Common myeloid progenitor, CD34-positive (primary cell): ENCODE results near the gene COG7.
A peak's percentile ranks its signal among the peaks of the same experiment; 100 is the strongest.

ENCODE experiments used
- CTCF ChIA-PET: fragments of 350-600 bp; sonication (Branson Sonifier 250); formaldehyde crosslinking; loops from one replicate; lab custom pipeline; 2021; ENCODE audit warnings: antibody characterized with exemption; lab: Charles Lee
- POLR2A ChIA-PET: fragments of 350-600 bp; sonication (Branson Sonifier 250); formaldehyde crosslinking; loops from one replicate; lab custom pipeline; 2021; ENCODE audit warnings: antibody characterized with exemption; lab: Charles Lee
- DNase-seq, 3 donors: peaks; one replicate each; pipeline versions ENCODE4 v3.0.0 to v3.0.0-alpha.2; 2013
- H3K27ac ChIP-seq, 2 experiments: 1 replicate in 1 of 2; 2 replicates in 1 of 2; pipeline ENCODE4 v1.7.0; 2013; ENCODE audit warnings: inconsistent platforms in 2 of 2, low read length in 2 of 2, mild to moderate bottlenecking in 2 of 2, low read depth in 1 of 2, moderate library complexity in 1 of 2; ENCODE audit not compliant: severe bottlenecking in 2 of 2, insufficient read depth in 1 of 2, poor library complexity in 1 of 2
- H3K27me3 ChIP-seq, 5 experiments: replicated peaks in 2 of 5; 1 replicate in 3 of 5; 2 replicates in 2 of 5; pipeline versions ENCODE4 v1.6.1 to v1.7.0; 2013; ENCODE audit warnings: low read length in 4 of 5, mild to moderate bottlenecking in 2 of 5, moderate library complexity in 2 of 5, inconsistent platforms in 1 of 5; ENCODE audit not compliant: insufficient read depth in 5 of 5, control insufficient read depth in 4 of 5
- H3K36me3 ChIP-seq, 4 experiments: 1 replicate in 2 of 4; 2 replicates in 2 of 4; pipeline versions ENCODE4 v1.6.1 to v1.7.0; 2013; ENCODE audit warnings: low read length in 3 of 4, control low read depth in 1 of 4, mild to moderate bottlenecking in 1 of 4; ENCODE audit not compliant: control insufficient read depth in 4 of 4, insufficient read depth in 4 of 4
- H3K4me1 ChIP-seq, 4 experiments: 1 replicate in 3 of 4; 2 replicates in 1 of 4; pipeline versions ENCODE4 v1.6.1 to v1.7.1; 2013; ENCODE audit warnings: low read length in 3 of 4, mild to moderate bottlenecking in 3 of 4, control low read depth in 1 of 4, inconsistent platforms in 1 of 4, moderate library complexity in 1 of 4; ENCODE audit not compliant: control insufficient read depth in 4 of 4, insufficient read depth in 4 of 4; ENCODE audit errors: control extremely low read depth in 1 of 4
- H3K4me3 ChIP-seq, 7 experiments: 1 replicate in 4 of 7; 2 replicates in 3 of 7; pipeline versions ENCODE4 v1.5.1 to v1.7.0; 2013; ENCODE audit warnings: mild to moderate bottlenecking in 7 of 7, low read length in 6 of 7, moderate library complexity in 6 of 7, inconsistent platforms in 2 of 7, low read depth in 2 of 7, control low read depth in 1 of 7; ENCODE audit not compliant: insufficient read depth in 4 of 7, control insufficient read depth in 1 of 7; ENCODE audit errors: extremely low read depth in 1 of 7
- H3K9me3 ChIP-seq, 5 experiments: 1 replicate in 4 of 5; 2 replicates in 1 of 5; pipeline versions ENCODE4 v1.6.1 to v1.7.1; 2013; ENCODE audit warnings: low read length in 4 of 5, mild to moderate bottlenecking in 2 of 5, inconsistent platforms in 1 of 5, low read depth in 1 of 5, moderate library complexity in 1 of 5; ENCODE audit not compliant: control insufficient read depth in 4 of 5, insufficient read depth in 2 of 5; ENCODE audit errors: control extremely low read depth in 1 of 5
- WGBS: methylation state at CpG from one replicate; pipeline ENCODE4 v1.1.5; 2013; ENCODE audit not compliant: insufficient coverage; 5-methylcytosine and 5-hydroxymethylcytosine counted together

Gene COG7

DNA sequence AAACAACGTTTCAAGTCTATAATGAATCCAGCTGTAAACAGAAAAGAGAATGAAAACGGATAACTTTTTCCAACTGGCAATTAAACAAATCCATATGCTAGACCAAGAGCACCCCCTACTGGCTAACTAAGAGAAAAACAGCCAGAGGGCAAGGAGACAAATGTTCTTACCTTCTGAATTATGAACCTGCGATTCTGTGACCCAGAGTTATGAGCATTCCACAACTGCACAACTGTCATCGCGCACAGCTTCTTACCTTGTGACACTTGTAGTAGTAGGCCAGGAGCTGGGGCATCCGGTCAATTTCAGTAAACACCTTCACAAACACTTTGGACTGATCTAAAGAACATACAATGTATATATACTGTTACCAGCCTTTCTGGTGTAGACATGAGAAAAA lies 18.6 kb downstream of the COG7 start:
- peaks cover 13 to 39% (median 30%) of the 10 kb centered on the region in 4 experiments for H3K36me3 ChIP-seq
- 58% methylated on average over 2 of the region's 6 CpGs for WGBS
- POLR2A ChIA-PET: no interaction called here

DNA sequence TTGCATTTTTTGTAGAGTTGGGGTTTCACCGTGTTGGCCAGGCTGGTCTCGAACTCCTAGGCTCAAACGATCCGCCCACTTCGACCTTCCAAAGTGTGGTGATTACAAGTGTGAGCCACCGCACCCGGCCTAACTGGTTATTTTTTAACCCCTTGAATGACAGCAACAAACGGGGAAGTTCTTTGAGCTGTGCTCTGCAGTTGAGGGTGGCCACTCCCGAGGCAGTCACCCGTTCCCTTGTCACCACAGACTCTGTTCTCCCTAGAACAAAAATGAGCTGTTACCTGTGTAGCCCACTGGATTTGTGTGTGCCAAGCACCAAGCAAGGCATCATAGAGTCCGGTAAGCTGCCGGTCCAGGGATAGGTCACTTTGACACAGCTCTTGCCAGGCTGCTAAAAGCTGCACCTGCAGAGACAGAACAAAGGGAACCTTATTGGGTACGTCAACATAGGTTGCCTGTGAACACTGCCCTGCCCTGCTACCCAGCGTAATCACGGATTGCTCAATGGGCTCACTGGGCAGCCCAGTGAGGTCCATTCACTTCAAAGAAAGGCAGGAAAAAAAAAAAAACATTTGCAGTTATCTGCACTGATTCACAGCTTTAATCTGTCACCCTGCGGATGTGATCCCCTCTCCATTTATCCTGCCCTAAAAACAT lies 19.6 kb downstream of the COG7 start:
- Histone ChIP-seq H3K4me1 (peaks cover 0 to 20% (median 10%) of the 10 kb centered on the region in 4 experiments), H3K27ac (no peak overlapping the region), H3K4me3 (no peak overlapping the region), H3K9me3 (no peaks in the 10 kb centered on the region), H3K27me3 (no peaks in the 10 kb centered on the region), H3K36me3 (peaks cover 14 to 43% (median 30%) of the 10 kb centered on the region in 4 experiments)
- ChIA-PET CTCF (interaction anchor here (0.7 to 5.3 kb wide), 14 partner anchors 8 to 1103 kb away, joined by 3 to 71 read pairs (median 4); partner anchors contain the start of gene COG7), POLR2A (no interaction called here)
- DNase-seq: no peak
- WGBS: 95% methylated on average over 16 of the region's 16 CpGs

More for the DNA sequence above, 18.6 kb downstream of the COG7 start:
- DNase-seq: peak; percentile 75 to 88 (median 81)
- Histone ChIP-seq H3K4me3 (no peak overlapping the region), H3K27me3 (no peaks in the 10 kb centered on the region), H3K27ac (no peak overlapping the region), H3K9me3 (no peaks in the 10 kb centered on the region), H3K4me1 (peaks cover 0 to 20% (median 10%) of the 10 kb centered on the region in 4 experiments)
- CTCF ChIA-PET: interaction anchor here (0.7 to 5.3 kb wide), 23 partner anchors 9 to 1102 kb away, joined by 3 to 71 read pairs (median 4); partner anchors contain the start of gene COG7

DNA sequence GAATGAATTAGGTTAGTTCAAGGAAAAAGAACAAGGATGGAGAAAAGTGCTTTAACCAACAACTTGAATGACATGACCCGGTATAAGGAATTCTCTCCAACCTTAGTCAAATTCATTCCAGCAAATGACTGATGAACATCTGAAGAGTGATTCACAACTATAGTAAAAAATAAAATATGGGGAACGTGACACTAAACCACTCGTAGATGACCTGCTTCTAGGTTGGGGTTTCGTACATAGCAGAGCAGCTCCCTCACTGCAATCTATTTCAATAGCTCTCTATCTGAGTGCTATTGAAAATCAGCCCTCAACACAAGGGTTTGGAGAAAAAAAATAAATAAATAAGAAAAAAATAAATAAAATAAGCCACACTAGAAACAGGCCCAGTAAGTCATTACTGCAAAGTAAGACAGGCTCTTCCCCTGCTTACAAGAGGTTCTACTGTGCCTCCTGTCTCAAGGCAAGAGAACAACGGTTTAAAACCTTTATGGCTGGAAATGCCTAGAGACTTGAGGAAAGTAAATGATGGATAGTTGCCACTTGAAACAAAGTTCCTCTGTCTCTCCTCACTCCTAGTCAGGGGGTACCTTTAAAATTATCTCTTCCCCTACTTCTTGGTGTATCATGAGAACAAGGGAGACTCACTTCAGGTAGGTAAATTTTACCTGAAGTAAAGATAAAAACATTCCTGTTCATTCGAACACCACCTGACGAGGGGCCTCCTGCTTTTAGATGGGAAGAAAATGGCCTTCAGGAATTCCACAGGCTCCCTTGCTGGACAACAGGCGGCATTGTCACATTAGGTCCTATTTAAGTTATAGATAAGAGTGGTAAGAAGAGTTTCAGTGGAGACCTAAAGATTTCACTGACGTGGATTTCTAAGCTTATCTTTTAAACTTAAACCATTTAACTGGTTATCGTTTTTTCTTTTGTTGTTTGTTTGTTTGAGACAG lies 20.5 kb downstream of the COG7 start:
- no peak for DNase-seq
- peaks cover 14 to 44% (median 31%) of the 10 kb centered on the region in 4 experiments for H3K36me3 ChIP-seq

DNA sequence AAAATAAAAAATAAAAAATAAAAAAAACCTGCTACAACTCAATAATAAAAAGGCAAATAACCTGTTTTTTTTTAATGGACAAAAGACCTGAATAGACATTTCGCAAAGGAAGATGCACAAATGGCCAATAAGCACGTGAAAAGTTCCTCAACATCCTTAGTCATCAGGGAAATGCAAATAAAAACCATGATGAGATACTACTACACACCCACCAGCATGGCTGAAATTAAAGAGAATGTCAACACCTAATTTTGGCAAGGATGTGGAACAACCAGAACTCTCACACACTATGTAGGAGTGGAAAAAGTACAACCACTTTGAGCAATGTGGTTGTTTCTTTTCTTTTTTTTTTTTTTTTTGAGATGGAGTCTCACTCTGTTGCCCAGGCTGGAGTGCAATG lies 24.6 kb downstream of the COG7 start:
- Histone ChIP-seq H3K36me3 (peaks cover 14 to 55% (median 34%) of the 10 kb centered on the region in 4 experiments), H3K4me3 (no peak overlapping the region), H3K27me3 (no peaks in the 10 kb centered on the region), H3K9me3 (no peaks in the 10 kb centered on the region), H3K27ac (no peak overlapping the region), H3K4me1 (no peaks in the 10 kb centered on the region)
- DNase-seq: no peak
- POLR2A ChIA-PET: no interaction called here
- no CpG with 5 or more reads among the region's 2 CpGs for WGBS
- CTCF ChIA-PET: no interaction called here

More for the DNA sequence above, 20.5 kb downstream of the COG7 start:
- CTCF ChIA-PET: interaction anchor here (1.8 to 5.3 kb wide), 3 partner anchors 17 to 533 kb away, joined by 7 to 71 read pairs (median 10); partner anchors contain the start of gene COG7
- POLR2A ChIA-PET: no interaction called here
- no peaks in the 10 kb centered on the region for H3K27me3 ChIP-seq
- no peak overlapping the region for H3K4me3 ChIP-seq
- no peak overlapping the region for H3K27ac ChIP-seq
- WGBS: 100% methylated on average over 1 of the region's 10 CpGs
- peaks cover 0 to 20% (median 10%) of the 10 kb centered on the region in 4 experiments for H3K4me1 ChIP-seq
- no peaks in the 10 kb centered on the region for H3K9me3 ChIP-seq

DNA sequence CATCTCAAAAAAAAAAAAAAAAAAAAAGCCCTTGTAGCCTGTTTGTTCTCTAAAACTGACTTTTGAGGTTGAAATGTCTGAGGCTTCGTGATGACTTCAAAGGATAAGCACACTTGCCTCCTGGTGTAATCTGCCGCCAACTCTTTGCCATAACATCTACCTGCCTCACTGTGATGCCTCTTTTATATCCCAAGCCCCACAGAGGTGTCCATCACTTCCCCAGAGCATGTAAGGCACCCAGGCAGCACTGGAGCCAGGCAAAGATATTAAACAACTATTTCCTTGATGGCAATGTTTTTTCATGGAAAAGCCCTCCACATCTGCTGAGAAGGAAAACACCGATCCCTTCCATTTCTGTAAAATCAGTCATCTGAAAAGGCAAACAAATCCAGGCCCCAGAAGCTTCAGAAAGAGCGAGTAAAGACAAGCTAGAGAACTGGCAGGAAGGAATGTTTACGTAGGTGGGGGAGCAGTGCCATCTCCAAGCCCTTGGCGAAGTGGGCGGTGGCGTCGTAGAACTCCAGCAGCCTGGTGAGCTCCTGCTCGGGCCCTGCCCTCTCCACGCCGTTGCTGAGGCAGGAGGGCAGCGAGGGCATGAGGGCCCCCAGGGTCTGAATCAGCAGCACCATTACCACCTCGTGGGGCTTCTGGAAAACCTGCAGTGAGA lies 28.6 kb downstream of the COG7 start:
- H3K36me3 ChIP-seq: peaks cover 2 to 33% (median 15%) of the 10 kb centered on the region in 4 experiments
- CTCF ChIA-PET: interaction anchor here (1.6 to 1.8 kb wide), 2 partner anchors 11 to 12 kb away, joined by 4 to 10 read pairs; no protein-coding TSS in a partner anchor
- POLR2A ChIA-PET: no interaction called here
- WGBS: over 99% methylated on average over 14 of the region's 14 CpGs
- no peaks in the 10 kb centered on the region for H3K9me3 ChIP-seq
- DNase-seq: no peak
- H3K4me1 ChIP-seq: no peaks in the 10 kb centered on the region
- H3K27ac ChIP-seq: no peak overlapping the region
- H3K4me3 ChIP-seq: no peak overlapping the region
- H3K27me3 ChIP-seq: no peaks in the 10 kb centered on the region

DNA sequence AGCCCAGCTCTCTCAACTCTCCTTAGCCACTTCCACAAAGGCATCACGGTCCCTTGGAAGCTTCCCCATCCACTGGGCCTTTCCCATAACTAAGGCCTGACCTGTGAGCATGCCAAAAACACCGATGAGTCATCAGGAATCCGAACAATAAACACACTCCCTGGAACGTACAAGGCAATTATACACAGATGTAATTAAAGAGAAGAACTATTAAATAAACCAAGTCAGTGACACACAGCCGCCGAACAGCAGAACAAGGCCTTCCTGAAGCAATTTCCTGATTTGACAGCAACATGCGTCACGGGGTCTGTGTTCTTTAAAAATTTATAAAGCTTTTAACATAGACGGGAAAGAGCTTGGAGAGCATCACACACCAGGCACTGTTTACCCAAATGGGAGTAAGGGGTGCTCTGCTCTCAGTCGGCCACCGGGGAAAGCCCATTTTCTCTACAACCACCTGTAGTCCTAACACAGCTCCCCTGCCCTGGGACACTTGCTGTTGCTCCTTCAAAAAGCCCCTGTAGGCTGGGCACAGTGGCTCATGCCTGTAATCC lies 29.4 kb downstream of the COG7 start:
- Histone ChIP-seq H3K4me3 (no peak overlapping the region), H3K27me3 (no peaks in the 10 kb centered on the region), H3K9me3 (no peaks in the 10 kb centered on the region), H3K27ac (no peak overlapping the region), H3K36me3 (peaks cover 2 to 26% (median 16%) of the 10 kb centered on the region in 4 experiments), H3K4me1 (no peaks in the 10 kb centered on the region)
- ChIA-PET POLR2A (no interaction called here), CTCF (interaction anchor here (1.8 kb wide), 1 partner anchor 11 kb away, joined by 4 read pairs; no protein-coding TSS in a partner anchor)
- no peak for DNase-seq
- 95% methylated on average over 5 of the region's 11 CpGs for WGBS
